Measurements from ENCODE around the gene SLCO2A1.

SLCO2A1 gene

DNA sequence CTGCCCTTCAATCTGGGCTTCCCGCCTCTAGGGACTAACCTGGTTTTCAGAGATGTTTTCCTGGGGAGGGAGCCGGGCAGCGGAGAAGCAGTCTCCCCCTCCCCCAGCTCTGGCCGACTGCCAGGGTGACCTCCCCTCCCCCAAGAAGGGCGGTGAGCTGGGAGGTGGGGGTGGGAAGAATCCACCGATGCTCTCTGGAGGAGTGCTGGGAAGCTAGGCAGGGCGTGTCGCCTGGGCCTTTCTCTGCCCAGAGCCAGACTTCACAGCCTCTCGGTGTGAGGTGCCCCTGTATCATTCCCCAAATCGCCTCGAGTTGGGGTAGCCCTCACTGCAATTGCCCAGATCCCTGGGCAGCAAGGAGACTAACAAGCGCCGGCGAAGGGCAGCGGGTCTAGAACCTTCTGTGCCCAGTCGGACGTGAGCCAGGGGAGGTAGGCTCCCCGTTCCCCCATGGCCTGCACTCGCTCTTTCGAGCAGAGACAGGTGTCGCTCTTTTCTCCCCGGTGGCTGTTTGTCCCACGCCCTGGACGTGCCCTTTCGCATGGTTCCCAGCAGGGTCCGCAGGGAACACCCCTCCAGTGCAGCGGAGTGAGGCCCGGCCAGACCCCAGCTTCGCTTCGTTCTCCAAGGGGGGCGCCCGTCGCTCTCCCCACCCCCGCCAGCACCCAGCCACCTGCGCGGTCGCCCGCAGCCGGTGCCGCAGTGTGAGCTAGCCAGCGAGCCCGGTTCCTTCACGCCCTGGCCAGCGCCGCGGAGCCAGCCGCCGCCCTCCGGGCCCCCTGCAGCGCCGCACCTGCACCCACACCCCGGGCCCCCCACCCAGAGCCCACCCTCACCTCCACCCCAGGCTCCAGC is 135.1 kb downstream of the SLCO2A1 start:
- DNase-seq, result no peak

- no peak for DNase-seq
Measured at GRCh38 chr3:133893683-133894352, 135.9 kb downstream of the SLCO2A1 start.

GRCh38 chr3:133892541-133893231 is 137.0 kb downstream of the SLCO2A1 start:
- no peak for DNase-seq

GRCh38 chr3:133891662-133892378 is 137.9 kb downstream of the SLCO2A1 start:
- no peak for DNase-seq

- DNase-seq, result no peak
Measured at GRCh38 chr3:133890972-133891644, 138.6 kb downstream of the SLCO2A1 start.

DNA sequence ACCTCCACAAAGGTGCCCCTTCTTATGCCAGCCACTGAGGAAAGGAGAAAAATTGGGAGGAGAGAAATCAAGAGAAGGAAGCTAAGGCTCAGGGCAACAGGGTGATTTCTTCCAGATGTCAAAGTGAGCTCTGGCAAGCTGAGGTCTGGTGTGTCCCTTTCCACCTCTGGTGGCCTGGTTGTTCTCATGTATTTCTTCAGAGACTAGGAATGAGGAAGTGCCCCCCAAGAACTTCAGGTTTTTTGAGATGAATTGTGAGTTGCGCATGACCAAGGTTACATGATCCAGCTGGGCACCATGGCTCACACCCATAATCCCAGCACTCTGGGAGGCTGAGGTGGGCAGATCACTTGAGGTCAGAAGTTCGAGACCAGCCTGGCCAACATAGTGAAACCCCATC is 139.7 kb downstream of the SLCO2A1 start:
- no peak for DNase-seq

GRCh38 chr3:133888726-133889340 is 140.9 kb downstream of the SLCO2A1 start:
- DNase-seq, result no peak

- no peak for DNase-seq
Measured at GRCh38 chr3:133887803-133888703, 141.7 kb downstream of the SLCO2A1 start.

GRCh38 chr3:133887074-133887802 is 142.5 kb downstream of the SLCO2A1 start:
- no peak for DNase-seq

GRCh38 chr3:133886031-133886722 is 143.5 kb downstream of the SLCO2A1 start:
- no peak for DNase-seq

GRCh38 chr3:133884887-133885711 is 144.6 kb downstream of the SLCO2A1 start:
- DNase-seq, result no peak

DNA sequence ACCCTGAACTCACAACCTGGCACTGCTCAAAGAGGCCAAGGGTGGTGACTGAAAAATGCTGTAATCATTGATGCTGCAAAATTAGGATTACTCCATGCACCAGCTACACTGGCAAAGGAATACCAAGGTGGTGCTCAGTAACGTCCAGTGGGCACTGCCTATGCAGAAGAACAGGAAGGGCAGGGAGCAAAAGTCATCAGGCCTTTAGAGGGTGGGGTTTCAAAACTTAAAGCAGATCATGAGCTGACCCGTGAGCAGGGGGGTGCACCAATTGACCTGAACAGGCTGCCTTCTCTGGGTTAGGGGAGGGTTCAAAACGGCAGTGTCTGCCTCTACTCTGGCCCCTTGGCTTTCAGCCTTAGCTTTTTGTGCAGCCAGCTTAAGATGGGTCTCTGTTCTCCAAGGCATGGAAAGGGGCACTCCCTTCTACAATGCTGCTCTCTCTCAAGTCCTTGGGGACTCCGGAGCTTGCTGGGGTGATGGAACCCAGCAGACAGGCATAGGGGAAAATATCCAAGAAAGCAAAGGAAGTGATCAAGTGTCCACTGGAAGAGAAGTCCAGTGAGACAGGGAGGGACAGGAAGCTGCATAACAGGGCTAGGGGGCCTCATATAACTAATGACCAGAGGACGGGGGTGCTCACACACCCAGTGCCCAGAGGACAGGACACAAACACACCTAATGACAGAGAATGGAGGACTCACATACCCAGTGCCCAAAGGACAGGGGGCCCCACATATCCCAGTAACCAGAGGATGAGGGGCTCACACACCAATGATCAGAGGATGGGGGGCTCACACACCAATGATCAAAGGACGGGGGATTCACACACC is 145.5 kb downstream of the SLCO2A1 start:
- no peak for DNase-seq

DNA sequence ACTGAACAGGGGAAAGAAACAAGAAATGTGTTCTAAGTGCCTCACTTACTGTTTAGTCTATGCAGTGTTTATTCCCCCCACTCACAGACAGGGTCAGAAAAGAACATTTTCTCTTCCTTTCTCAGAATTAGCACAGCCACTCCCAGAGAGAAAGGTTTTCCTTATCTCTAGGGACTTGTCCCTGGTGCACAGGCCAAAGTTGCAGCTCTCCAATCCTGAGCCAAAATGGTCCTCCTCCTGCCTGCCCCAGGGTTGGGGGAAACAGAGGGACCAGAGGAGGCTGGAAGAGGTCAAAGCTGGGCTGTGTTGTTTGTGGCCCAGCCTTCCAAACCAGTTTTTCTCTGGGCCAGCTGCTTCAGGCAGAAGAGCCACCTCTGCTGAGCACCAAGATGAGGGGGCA is 146.1 kb downstream of the SLCO2A1 start:
- DNase-seq, result no peak

GRCh38 chr3:133882986-133883586 is 146.6 kb downstream of the SLCO2A1 start:
- DNase-seq, result no peak

- DNase-seq, result no peak
Measured at GRCh38 chr3:133881939-133882825, 147.5 kb downstream of the SLCO2A1 start.

- DNase-seq, result no peak
Measured at GRCh38 chr3:133881492-133881891, 148.2 kb downstream of the SLCO2A1 start.
